CD4-positive, alpha-beta T cell (primary cell): Measurements from ENCODE around the gene BHLHE23. TPM values are rescaled to one million over a fixed set of nuclear protein-coding genes. Genes with fewer than 3 reads are reported as not detected.
"Not testable (repeated sequence)": the region's sequence is repeated elsewhere in the genome, so short reads cannot be mapped to it uniquely, and the experiment has no call there.

ENCODE experiments used
- ATAC-seq: fragments of 200-7000 bp; cut with Tn5 transposase; one replicate; pipeline ENCODE4 v1.10.0; 2022; ENCODE audit warnings: mild to moderate bottlenecking; ENCODE audit not compliant: poor library complexity
- CTCF ChIA-PET: fragments of 350-600 bp; sonication (Branson Sonifier 250); formaldehyde crosslinking; loops from one replicate; lab custom pipeline; 2021; ENCODE audit warnings: antibody characterized with exemption, inconsistent platforms; lab: Charles Lee
- POLR2A ChIA-PET: fragments of 350-600 bp; sonication (Branson Sonifier 250); formaldehyde crosslinking; loops from one replicate; lab custom pipeline; 2021; ENCODE audit warnings: antibody characterized with exemption, inconsistent platforms; lab: Charles Lee
- DNase-seq, 14 experiments: peaks; one replicate each; pipeline ENCODE4 v3.0.0-alpha.2; 2013 to 2020; ENCODE audit warnings: mixed read lengths in 2 of 14
- H3K27ac ChIP-seq, 2 donors: one replicate each; pipeline versions ENCODE4 v1.5.1 to v1.7.0; 2013; ENCODE audit warnings: low read length in 2 of 2, low read depth in 1 of 2, mild to moderate bottlenecking in 1 of 2
- H3K27me3 ChIP-seq, 2 experiments: 1 replicate in 1 of 2; 2 replicates in 1 of 2; pipeline versions ENCODE4 v1.6.1 to v1.7.0; 2013; ENCODE audit warnings: low read length in 2 of 2, control low read depth in 1 of 2, mild to moderate bottlenecking in 1 of 2, moderate library complexity in 1 of 2; ENCODE audit not compliant: insufficient read depth in 2 of 2, control insufficient read depth in 1 of 2
- H3K36me3 ChIP-seq: one replicate; pipeline ENCODE4 v1.6.1; 2013; ENCODE audit warnings: low read length, control low read depth; ENCODE audit not compliant: insufficient read depth
- H3K4me1 ChIP-seq: one replicate; pipeline ENCODE4 v1.6.1; 2013; ENCODE audit warnings: low read length, control low read depth; ENCODE audit not compliant: insufficient read depth
- H3K4me3 ChIP-seq: one replicate; pipeline ENCODE4 v1.5.1; 2013; ENCODE audit warnings: mild to moderate bottlenecking, low read length, moderate library complexity
- H3K9me3 ChIP-seq, 2 experiments: 1 replicate in 1 of 2; 2 replicates in 1 of 2; pipeline versions ENCODE4 v1.6.1 to v1.7.0; 2013; ENCODE audit warnings: low read length in 2 of 2, mild to moderate bottlenecking in 2 of 2, control low read depth in 1 of 2, moderate library complexity in 1 of 2; ENCODE audit not compliant: control insufficient read depth in 1 of 2, insufficient read depth in 1 of 2
- H3K27ac Mint-ChIP-seq: one replicate; pipeline ENCODE4 v1.8.0; 2020; ENCODE audit warnings: mixed read lengths
- H3K27me3 Mint-ChIP-seq: one replicate; pipeline ENCODE4 v1.8.0; 2021; ENCODE audit warnings: mixed read lengths
- H3K36me3 Mint-ChIP-seq: one replicate; pipeline ENCODE4 v1.8.0; 2021; ENCODE audit warnings: low read depth, mixed read lengths
- H3K4me1 Mint-ChIP-seq: one replicate; pipeline ENCODE4 v1.8.0; 2021; ENCODE audit warnings: low read depth, mixed read lengths
- H3K4me3 Mint-ChIP-seq: one replicate; pipeline ENCODE4 v1.8.0; 2020; ENCODE audit warnings: mild to moderate bottlenecking, mixed read lengths
- H3K9me3 Mint-ChIP-seq: one replicate; pipeline ENCODE4 v1.8.0; 2020; ENCODE audit warnings: mixed read lengths
- intact Hi-C, 2 experiments: fragments of 100-400 bp; cut with DNase I in 1 of 2; cut with micrococcal nuclease in 1 of 2; formaldehyde crosslinking; loops; one replicate each; pipeline versions ENCODE4 v1.15.1 to v1.9.0; 2023 to 2025; cut with DNase I, micrococcal nuclease
- total RNA-seq, 174 experiments: library from RNA in 2 of 174; stranded (reverse) in 2 of 174; gene quantifications; one replicate each; pipeline ENCODE4 v1.2.3 and lab custom pipeline; 2021 to 2026
- TF ChIP-seq, protein P1 (sequence below): fragments of 200-600 bp; IDR thresholded peaks from one replicate; pipeline ENCODE4 v1.8.0; 2022; ENCODE audit warnings: antibody characterized with exemption, mild to moderate bottlenecking

The BHLHE23 gene
- total RNA-seq, 2 experiments from 2014 or later = not detected

GRCh38 chr20:63035603-63036185, 28.9 kb upstream of the BHLHE23 start:
- Histone ChIP-seq H3K27me3 (peaks cover 0 to 7% of the 10 kb centered on the region in 2 experiments), H3K4me3 (no peak overlapping the region), H3K4me1 (peaks cover 11% of the 10 kb centered on the region), H3K36me3 (no peaks in the 10 kb centered on the region), H3K9me3 (no peaks in the 10 kb centered on the region), H3K27ac (no peak overlapping the region)
- Mint-ChIP-seq H3K27me3 (peaks cover 48% of the 10 kb centered on the region), H3K9me3 (no peaks in the 10 kb centered on the region), H3K4me1 (peaks cover 10% of the 10 kb centered on the region), H3K36me3 (no peaks in the 10 kb centered on the region), H3K27ac (no peak overlapping the region), H3K4me3 (no peak overlapping the region)
- CTCF ChIA-PET = no interaction called here
- ATAC-seq (no peak), DNase-seq (no peak)
- POLR2A ChIA-PET = no interaction called here
- TF ChIP-seq, protein P1, sequence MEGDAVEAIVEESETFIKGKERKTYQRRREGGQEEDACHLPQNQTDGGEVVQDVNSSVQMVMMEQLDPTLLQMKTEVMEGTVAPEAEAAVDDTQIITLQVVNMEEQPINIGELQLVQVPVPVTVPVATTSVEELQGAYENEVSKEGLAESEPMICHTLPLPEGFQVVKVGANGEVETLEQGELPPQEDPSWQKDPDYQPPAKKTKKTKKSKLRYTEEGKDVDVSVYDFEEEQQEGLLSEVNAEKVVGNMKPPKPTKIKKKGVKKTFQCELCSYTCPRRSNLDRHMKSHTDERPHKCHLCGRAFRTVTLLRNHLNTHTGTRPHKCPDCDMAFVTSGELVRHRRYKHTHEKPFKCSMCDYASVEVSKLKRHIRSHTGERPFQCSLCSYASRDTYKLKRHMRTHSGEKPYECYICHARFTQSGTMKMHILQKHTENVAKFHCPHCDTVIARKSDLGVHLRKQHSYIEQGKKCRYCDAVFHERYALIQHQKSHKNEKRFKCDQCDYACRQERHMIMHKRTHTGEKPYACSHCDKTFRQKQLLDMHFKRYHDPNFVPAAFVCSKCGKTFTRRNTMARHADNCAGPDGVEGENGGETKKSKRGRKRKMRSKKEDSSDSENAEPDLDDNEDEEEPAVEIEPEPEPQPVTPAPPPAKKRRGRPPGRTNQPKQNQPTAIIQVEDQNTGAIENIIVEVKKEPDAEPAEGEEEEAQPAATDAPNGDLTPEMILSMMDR = no peak
- intact Hi-C loops = no loop called here

GRCh38 chr20:63034710-63035602, 28.2 kb upstream of the BHLHE23 start:
- H3K27me3 Mint-ChIP-seq = peaks cover 41% of the 10 kb centered on the region
- H3K27ac ChIP-seq, intact Hi-C loops, H3K4me1 Mint-ChIP-seq, H3K4me3 Mint-ChIP-seq, DNase-seq, H3K27ac Mint-ChIP-seq, H3K9me3 Mint-ChIP-seq, H3K36me3 ChIP-seq, H3K9me3 ChIP-seq, POLR2A ChIA-PET, ATAC-seq, CTCF ChIA-PET, H3K4me3 ChIP-seq, H3K36me3 Mint-ChIP-seq, H3K27me3 ChIP-seq: not testable (repeated sequence)
- H3K4me1 ChIP-seq = peaks cover 11% of the 10 kb centered on the region

DNA sequence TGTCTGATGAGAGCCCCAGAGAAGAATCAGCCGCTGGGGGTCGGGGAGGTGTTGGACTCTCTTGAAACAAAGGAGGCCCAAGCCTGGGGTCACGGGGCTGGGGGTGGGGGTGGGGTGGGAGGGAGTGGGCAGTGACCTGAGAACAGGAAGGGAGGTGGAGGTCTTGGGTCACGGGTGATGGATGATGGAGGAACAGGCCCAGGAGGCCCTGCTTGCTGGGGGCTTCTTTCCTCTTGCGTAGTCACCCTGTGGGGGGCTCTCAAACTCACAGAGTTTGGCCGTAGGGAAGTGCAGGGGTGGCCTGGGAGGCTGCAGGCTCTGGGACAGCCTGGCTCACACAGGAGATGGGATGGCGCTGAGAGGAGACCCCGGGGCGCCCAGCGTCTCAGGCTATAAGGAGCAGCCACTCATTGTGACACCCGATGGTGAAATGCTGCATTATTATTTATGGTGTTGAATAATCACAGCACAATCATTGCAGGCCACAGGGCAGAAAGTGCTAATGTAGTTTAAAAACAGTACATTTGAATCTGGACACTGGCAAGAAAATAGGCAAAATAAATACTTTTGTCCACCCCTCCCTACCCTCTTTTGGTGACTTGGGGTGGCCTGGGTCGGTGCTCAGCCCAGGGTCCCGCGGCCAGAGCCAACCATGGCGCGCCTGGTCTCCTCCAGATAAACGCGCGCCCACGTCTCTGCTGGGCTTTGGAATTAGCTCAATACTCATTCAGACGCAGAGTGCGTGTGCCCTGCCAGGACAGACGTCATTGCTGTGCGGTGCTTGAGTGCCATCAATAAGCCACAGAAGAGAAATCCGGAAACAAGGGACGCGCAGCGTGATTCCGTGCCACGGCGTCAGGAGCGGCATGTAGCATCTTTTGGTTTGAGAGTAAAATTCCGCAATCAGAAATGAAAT, 27.3 kb upstream of the BHLHE23 start:
- intact Hi-C loops = no loop called here
- Mint-ChIP-seq H3K27me3 (peaks cover 38% of the 10 kb centered on the region), H3K27ac (no peak overlapping the region), H3K36me3 (no peaks in the 10 kb centered on the region), H3K4me3 (no peak overlapping the region), H3K9me3 (no peaks in the 10 kb centered on the region), H3K4me1 (peaks cover 10% of the 10 kb centered on the region)
- no peak for DNase-seq
- ChIA-PET POLR2A (no interaction called here), CTCF (no interaction called here)
- Histone ChIP-seq H3K36me3 (no peaks in the 10 kb centered on the region), H3K27ac (no peak overlapping the region), H3K4me3 (no peak overlapping the region), H3K27me3 (peaks cover 0 to 7% of the 10 kb centered on the region in 2 experiments), H3K9me3 (no peaks in the 10 kb centered on the region), H3K4me1 (peaks cover 16% of the 10 kb centered on the region)
- TF ChIP-seq, protein P1 = no peak
- no peak for ATAC-seq
